ENCODE measurements around the gene CCT7. TPM values are rescaled to one million over a fixed set of nuclear protein-coding genes. Genes with fewer than 3 reads are reported as not detected.

Gene CCT7
- total and polyA plus RNA-seq, 2 of the 8 experiments (the other 6 are each of a cell fraction or from before 2014, with no cell fraction given), result 440 to 474 TPM

GRCh38 chr2:73233932-73234832 is at the start of gene CCT7 (continued):
- TF ChIP-seq POLR2AphosphoS5 (IDR thresholded peaks at IDR 0.05; ENCODE audit: low read depth, low read length), result peak; percentile 94
- TF ChIP-seq CTCF (IDR thresholded peaks at IDR 0.05; ENCODE audit: control extremely low read depth in 1 of 3, insufficient read depth in 1 of 3, low read depth in 1 of 3, low read length in 3 of 3), result no peak
- TF ChIP-seq, protein P1, sequence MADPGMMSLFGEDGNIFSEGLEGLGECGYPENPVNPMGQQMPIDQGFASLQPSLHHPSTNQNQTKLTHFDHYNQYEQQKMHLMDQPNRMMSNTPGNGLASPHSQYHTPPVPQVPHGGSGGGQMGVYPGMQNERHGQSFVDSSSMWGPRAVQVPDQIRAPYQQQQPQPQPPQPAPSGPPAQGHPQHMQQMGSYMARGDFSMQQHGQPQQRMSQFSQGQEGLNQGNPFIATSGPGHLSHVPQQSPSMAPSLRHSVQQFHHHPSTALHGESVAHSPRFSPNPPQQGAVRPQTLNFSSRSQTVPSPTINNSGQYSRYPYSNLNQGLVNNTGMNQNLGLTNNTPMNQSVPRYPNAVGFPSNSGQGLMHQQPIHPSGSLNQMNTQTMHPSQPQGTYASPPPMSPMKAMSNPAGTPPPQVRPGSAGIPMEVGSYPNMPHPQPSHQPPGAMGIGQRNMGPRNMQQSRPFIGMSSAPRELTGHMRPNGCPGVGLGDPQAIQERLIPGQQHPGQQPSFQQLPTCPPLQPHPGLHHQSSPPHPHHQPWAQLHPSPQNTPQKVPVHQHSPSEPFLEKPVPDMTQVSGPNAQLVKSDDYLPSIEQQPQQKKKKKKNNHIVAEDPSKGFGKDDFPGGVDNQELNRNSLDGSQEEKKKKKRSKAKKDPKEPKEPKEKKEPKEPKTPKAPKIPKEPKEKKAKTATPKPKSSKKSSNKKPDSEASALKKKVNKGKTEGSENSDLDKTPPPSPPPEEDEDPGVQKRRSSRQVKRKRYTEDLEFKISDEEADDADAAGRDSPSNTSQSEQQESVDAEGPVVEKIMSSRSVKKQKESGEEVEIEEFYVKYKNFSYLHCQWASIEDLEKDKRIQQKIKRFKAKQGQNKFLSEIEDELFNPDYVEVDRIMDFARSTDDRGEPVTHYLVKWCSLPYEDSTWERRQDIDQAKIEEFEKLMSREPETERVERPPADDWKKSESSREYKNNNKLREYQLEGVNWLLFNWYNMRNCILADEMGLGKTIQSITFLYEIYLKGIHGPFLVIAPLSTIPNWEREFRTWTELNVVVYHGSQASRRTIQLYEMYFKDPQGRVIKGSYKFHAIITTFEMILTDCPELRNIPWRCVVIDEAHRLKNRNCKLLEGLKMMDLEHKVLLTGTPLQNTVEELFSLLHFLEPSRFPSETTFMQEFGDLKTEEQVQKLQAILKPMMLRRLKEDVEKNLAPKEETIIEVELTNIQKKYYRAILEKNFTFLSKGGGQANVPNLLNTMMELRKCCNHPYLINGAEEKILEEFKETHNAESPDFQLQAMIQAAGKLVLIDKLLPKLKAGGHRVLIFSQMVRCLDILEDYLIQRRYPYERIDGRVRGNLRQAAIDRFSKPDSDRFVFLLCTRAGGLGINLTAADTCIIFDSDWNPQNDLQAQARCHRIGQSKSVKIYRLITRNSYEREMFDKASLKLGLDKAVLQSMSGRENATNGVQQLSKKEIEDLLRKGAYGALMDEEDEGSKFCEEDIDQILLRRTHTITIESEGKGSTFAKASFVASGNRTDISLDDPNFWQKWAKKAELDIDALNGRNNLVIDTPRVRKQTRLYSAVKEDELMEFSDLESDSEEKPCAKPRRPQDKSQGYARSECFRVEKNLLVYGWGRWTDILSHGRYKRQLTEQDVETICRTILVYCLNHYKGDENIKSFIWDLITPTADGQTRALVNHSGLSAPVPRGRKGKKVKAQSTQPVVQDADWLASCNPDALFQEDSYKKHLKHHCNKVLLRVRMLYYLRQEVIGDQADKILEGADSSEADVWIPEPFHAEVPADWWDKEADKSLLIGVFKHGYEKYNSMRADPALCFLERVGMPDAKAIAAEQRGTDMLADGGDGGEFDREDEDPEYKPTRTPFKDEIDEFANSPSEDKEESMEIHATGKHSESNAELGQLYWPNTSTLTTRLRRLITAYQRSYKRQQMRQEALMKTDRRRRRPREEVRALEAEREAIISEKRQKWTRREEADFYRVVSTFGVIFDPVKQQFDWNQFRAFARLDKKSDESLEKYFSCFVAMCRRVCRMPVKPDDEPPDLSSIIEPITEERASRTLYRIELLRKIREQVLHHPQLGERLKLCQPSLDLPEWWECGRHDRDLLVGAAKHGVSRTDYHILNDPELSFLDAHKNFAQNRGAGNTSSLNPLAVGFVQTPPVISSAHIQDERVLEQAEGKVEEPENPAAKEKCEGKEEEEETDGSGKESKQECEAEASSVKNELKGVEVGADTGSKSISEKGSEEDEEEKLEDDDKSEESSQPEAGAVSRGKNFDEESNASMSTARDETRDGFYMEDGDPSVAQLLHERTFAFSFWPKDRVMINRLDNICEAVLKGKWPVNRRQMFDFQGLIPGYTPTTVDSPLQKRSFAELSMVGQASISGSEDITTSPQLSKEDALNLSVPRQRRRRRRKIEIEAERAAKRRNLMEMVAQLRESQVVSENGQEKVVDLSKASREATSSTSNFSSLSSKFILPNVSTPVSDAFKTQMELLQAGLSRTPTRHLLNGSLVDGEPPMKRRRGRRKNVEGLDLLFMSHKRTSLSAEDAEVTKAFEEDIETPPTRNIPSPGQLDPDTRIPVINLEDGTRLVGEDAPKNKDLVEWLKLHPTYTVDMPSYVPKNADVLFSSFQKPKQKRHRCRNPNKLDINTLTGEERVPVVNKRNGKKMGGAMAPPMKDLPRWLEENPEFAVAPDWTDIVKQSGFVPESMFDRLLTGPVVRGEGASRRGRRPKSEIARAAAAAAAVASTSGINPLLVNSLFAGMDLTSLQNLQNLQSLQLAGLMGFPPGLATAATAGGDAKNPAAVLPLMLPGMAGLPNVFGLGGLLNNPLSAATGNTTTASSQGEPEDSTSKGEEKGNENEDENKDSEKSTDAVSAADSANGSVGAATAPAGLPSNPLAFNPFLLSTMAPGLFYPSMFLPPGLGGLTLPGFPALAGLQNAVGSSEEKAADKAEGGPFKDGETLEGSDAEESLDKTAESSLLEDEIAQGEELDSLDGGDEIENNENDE (IDR thresholded peaks at IDR 0.05; ENCODE audit: insufficient replicate concordance, low read length), result no peak
- TF ChIP-seq JUN (IDR thresholded peaks at IDR 0.05; ENCODE audit: low read depth, low read length), result no peak
- TF ChIP-seq NANOG (IDR thresholded peaks at IDR 0.05; ENCODE audit: insufficient read depth, low read depth, low read length, poor library complexity, severe bottlenecking), result no peak

All from H1 (cell line).